GM12874 (cell line): ENCODE data around the gene CSGALNACT2.

Source experiments
- CTCF ChIP-seq: IDR thresholded peaks from 2 replicates; pipeline ENCODE4 v1.5.1; 2011; ENCODE audit warnings: low read depth, mild to moderate bottlenecking, control low read depth, low read length, moderate library complexity; ENCODE audit not compliant: insufficient read depth

CSGALNACT2 gene

GRCh38 chr10:43109671-43110249 lies 28.5 kb upstream of the CSGALNACT2 start:
- TF ChIP-seq CTCF: no peak

- TF ChIP-seq CTCF: no peak
These were observed 27.7 kb upstream of the CSGALNACT2 start for GRCh38 chr10:43110338-43111071.

- TF ChIP-seq CTCF: no peak
These were observed 27.1 kb upstream of the CSGALNACT2 start for GRCh38 chr10:43111101-43111500.

- TF ChIP-seq CTCF: no peak
These were observed 26.2 kb upstream of the CSGALNACT2 start for GRCh38 chr10:43111921-43112607.

- TF ChIP-seq CTCF: no peak
These were observed 25.7 kb upstream of the CSGALNACT2 start for GRCh38 chr10:43112608-43112961.

- no peak for TF ChIP-seq CTCF
These were observed 24.8 kb upstream of the CSGALNACT2 start for GRCh38 chr10:43113201-43114087.
